ENCODE data around the gene POSTN.

- no peak for TF ChIP-seq CTCF (IDR thresholded peaks at IDR 0.05)
- TF ChIP-seq EP300 (IDR thresholded peaks at IDR 0.05) = no peak
- TF ChIP-seq POLR2A (IDR thresholded peaks at IDR 0.05) = no peak
These were observed 67.5 kb downstream of the POSTN start for GRCh38 chr13:37531049-37531448.

Data from ovary (tissue), 3 donors.